IMR-90 (cell line): ENCODE results near the gene AMBP. TPM values are rescaled to one million over a fixed set of nuclear protein-coding genes. Genes with fewer than 3 reads are reported as not detected.

Source experiments
- ATAC-seq: fragments of 200-7000 bp; cut with Tn5 transposase; 2 replicates; pipeline ENCODE4 v1.9.1; 2020; ENCODE audit warnings: low read depth, mild to moderate bottlenecking, moderate library complexity
- BruUV-seq: library from RNA; stranded (reverse); fragments of 400-500 nt; replicated peaks from 2 replicates; lab custom pipeline; 2021; lab: Mats Ljungman, UMichigan
- CTCF ChIA-PET: fragments of 300-600 bp; formaldehyde crosslinking; extraction: SDS; loops from one replicate; lab custom pipeline; 2021; ENCODE audit warnings: antibody characterized with exemption; lab: Yijun Ruan, JAX
- POLR2A ChIA-PET: fragments of 300-600 bp; sonication (Branson Sonifier 250); formaldehyde crosslinking; loops from one replicate; lab custom pipeline; 2022; ENCODE audit warnings: antibody characterized with exemption; ENCODE audit not compliant: unreplicated experiment; lab: Charles Lee
- DNase-seq: peaks from one replicate; pipeline ENCODE4 v3.0.0; 2013
- H2AFZ ChIP-seq: replicated peaks from 2 replicates; pipeline ENCODE3; 2013; ENCODE audit warnings: low read length, mild to moderate bottlenecking; ENCODE audit not compliant: poor library complexity
- H2AK5ac ChIP-seq: 2 replicates; pipeline ENCODE4 v1.6.1; 2013; ENCODE audit warnings: low read depth, low read length, inconsistent platforms
- H2AK9ac ChIP-seq: replicated peaks from 2 replicates; pipeline ENCODE3; 2013; ENCODE audit warnings: mild to moderate bottlenecking, low read depth, low read length, moderate library complexity; ENCODE audit not compliant: poor library complexity
- H2BK120ac ChIP-seq: 2 replicates; pipeline ENCODE4 v1.6.1; 2013; ENCODE audit warnings: low read depth, low read length, inconsistent platforms
- H2BK15ac ChIP-seq: 3 replicates; pipeline ENCODE4 v1.6.1; 2013; ENCODE audit warnings: low read depth, low read length, inconsistent platforms
- H2BK20ac ChIP-seq: 2 replicates; pipeline ENCODE4 v1.6.1; 2013; ENCODE audit warnings: low read depth, mild to moderate bottlenecking, inconsistent platforms, low read length, moderate library complexity
- H2BK5ac ChIP-seq: 2 replicates; pipeline ENCODE4 v1.6.1; 2013; ENCODE audit warnings: mild to moderate bottlenecking, low read depth, low read length, inconsistent platforms; ENCODE audit not compliant: poor library complexity, severe bottlenecking
- H3K14ac ChIP-seq: replicated peaks from 2 replicates; pipeline ENCODE4 v1.6.1; 2013; ENCODE audit warnings: low read depth, low read length, inconsistent platforms
- H3K18ac ChIP-seq: 2 replicates; pipeline ENCODE4 v1.6.1; 2013; ENCODE audit warnings: low read depth, low read length, control low read depth
- H3K23ac ChIP-seq: 2 replicates; pipeline ENCODE4 v1.6.1; 2013; ENCODE audit warnings: low read depth, low read length, inconsistent platforms
- H3K27ac ChIP-seq: 2 replicates; pipeline ENCODE4 v1.5.1; 2013; ENCODE audit warnings: mild to moderate bottlenecking, control low read depth, low read length; ENCODE audit not compliant: insufficient read depth
- H3K27me3 ChIP-seq: 2 replicates; pipeline ENCODE4 v1.6.1; 2013; ENCODE audit warnings: low read length; ENCODE audit not compliant: control insufficient read depth, insufficient read depth
- H3K36me3 ChIP-seq: 2 replicates; pipeline ENCODE4 v1.6.1; 2013; ENCODE audit warnings: low read length, mixed read lengths; ENCODE audit not compliant: control insufficient read depth, insufficient read depth
- H3K4ac ChIP-seq: 2 replicates; pipeline ENCODE4 v1.6.1; 2013; ENCODE audit warnings: low read depth, low read length, inconsistent platforms
- H3K4me1 ChIP-seq: 2 replicates; pipeline ENCODE4 v1.6.1; 2013; ENCODE audit warnings: low read length, mixed read lengths; ENCODE audit not compliant: control insufficient read depth, insufficient read depth
- H3K4me2 ChIP-seq: 2 replicates; pipeline ENCODE4 v1.6.1; 2013; ENCODE audit warnings: low read depth, mild to moderate bottlenecking, control low read depth, low read length, moderate library complexity
- H3K4me3 ChIP-seq: 2 replicates; pipeline ENCODE4 v1.5.1; 2013; ENCODE audit warnings: low read depth, mild to moderate bottlenecking, control low read depth, low read length, moderate library complexity; ENCODE audit not compliant: insufficient read depth
- H3K56ac ChIP-seq: 2 replicates; pipeline ENCODE4 v1.6.1; 2013; ENCODE audit warnings: low read length, inconsistent platforms; ENCODE audit not compliant: insufficient read depth; ENCODE audit errors: extremely low read depth
- H3K79me1 ChIP-seq, 2 experiments: 2 replicates each; pipeline ENCODE4 v1.6.1; 2013; ENCODE audit warnings: low read length in 2 of 2, inconsistent platforms in 1 of 2, low read depth in 1 of 2
- H3K9ac ChIP-seq: 2 replicates; pipeline ENCODE4 v1.6.1; 2013; ENCODE audit warnings: low read depth, low read length, control low read depth
- H3K9me1 ChIP-seq: 2 replicates; pipeline ENCODE4 v1.6.1; 2013; ENCODE audit warnings: low read length, inconsistent platforms; ENCODE audit not compliant: insufficient read depth
- H3K9me3 ChIP-seq: 2 replicates; pipeline ENCODE4 v1.6.1; 2013; ENCODE audit warnings: low read length; ENCODE audit not compliant: control insufficient read depth, insufficient read depth
- H4K20me1 ChIP-seq: 2 replicates; pipeline ENCODE4 v1.6.1; 2013; ENCODE audit warnings: low read length, inconsistent platforms; ENCODE audit not compliant: insufficient read depth
- H4K5ac ChIP-seq: 2 replicates; pipeline ENCODE4 v1.6.1; 2013; ENCODE audit warnings: mild to moderate bottlenecking, low read depth, low read length, control low read depth
- H4K8ac ChIP-seq, 2 experiments: 2 replicates each; pipeline ENCODE4 v1.6.1; 2013; ENCODE audit warnings: low read depth in 2 of 2, low read length in 2 of 2, control low read depth in 1 of 2, inconsistent platforms in 1 of 2
- H4K91ac ChIP-seq: 2 replicates; pipeline ENCODE4 v1.6.1; 2013; ENCODE audit warnings: low read depth, low read length, inconsistent platforms; ENCODE audit not compliant: insufficient read depth
- CTCF ChIP-seq: conservative IDR thresholded peaks from 2 replicates; pipeline ENCODE4 v1.5.1; 2012; ENCODE audit warnings: mild to moderate bottlenecking, low read depth, low read length, improper control_type of control experiment
- ELK1 ChIP-seq: fragments of 150-350 bp; IDR thresholded peaks from 2 replicates; pipeline ENCODE4 v1.6.1; 2016; ENCODE audit warnings: low read depth, mild to moderate bottlenecking, low read length, moderate library complexity, borderline replicate concordance
- FOS ChIP-seq: fragments of 150-350 bp; IDR thresholded peaks from 2 replicates; pipeline ENCODE4 v1.6.1; 2016; ENCODE audit warnings: low read depth, low read length
- MAZ ChIP-seq: IDR thresholded peaks from 2 replicates; pipeline ENCODE4 v1.6.1; 2012; ENCODE audit warnings: low read depth, mild to moderate bottlenecking, low read length, improper control_type of control experiment, moderate library complexity, borderline replicate concordance
- RAD21 ChIP-seq: IDR thresholded peaks from 2 replicates; pipeline ENCODE4 v1.6.1; 2012; ENCODE audit warnings: low read length, improper control_type of control experiment
- SMC3 ChIP-seq: fragments of 150-350 bp; IDR thresholded peaks from 2 replicates; pipeline ENCODE4 v1.6.1; 2016; ENCODE audit warnings: low read depth, mild to moderate bottlenecking, antibody characterized with exemption, low read length, moderate library complexity
- WGBS, 2 experiments: methylation state at CpG; one replicate each; pipeline versions ENCODE4 v1.1.5 to v1.1.7; 2013; ENCODE audit warnings: missing lambda C conversion rate in 2 of 2; ENCODE audit not compliant: insufficient read length in 1 of 2; ENCODE audit errors: extremely low coverage in 2 of 2; 5-methylcytosine and 5-hydroxymethylcytosine counted together
- dilution Hi-C: fragments of 300-500 bp; cut with HindIII; formaldehyde crosslinking; loops from one replicate; pipeline ENCODE4 v1.14.3; 2018; ENCODE audit warnings: low sequenced_read_pairs; ENCODE audit not compliant: unreplicated experiment
- in situ Hi-C: fragments of 300-500 bp; cut with MboI; formaldehyde crosslinking; loops from 3 replicates; pipeline ENCODE4 v1.14.3; 2019; ENCODE audit warnings: low sequenced_read_pairs, inconsistent platforms, mixed read lengths
- intact Hi-C: fragments of 100-400 bp; cut with micrococcal nuclease; formaldehyde crosslinking; loops from 2 replicates; pipeline ENCODE4 v1.10.0; 2022
- polyA plus RNA-seq, 3 experiments: library from polyadenylated mRNA; depleted of rRNA; stranded (reverse); fragments of >200 nt; gene quantifications; 2 replicates each; pipeline ENCODE4 v1.2.3, GENCODE V29; 2012; ENCODE audit warnings: low replicate concordance in 1 of 3
- total RNA-seq: library from RNA; depleted of rRNA; stranded (reverse); fragments of >200 nt; gene quantifications from 2 replicates; pipeline ENCODE4 v1.2.3, GENCODE V29; 2012

Gene AMBP
- total and polyA plus RNA-seq, 2 of the 4 experiments (the other 2 are of a cell fraction), result not detected

GRCh38 chr9:114115654-114116125, 37.6 kb upstream of the AMBP start:
- H3K9me3 ChIP-seq, result no peaks in the 10 kb centered on the region
- no peak overlapping the region for H2AK5ac ChIP-seq
- no TSS peak for BruUV-seq
- no peaks in the 10 kb centered on the region for H3K79me1 ChIP-seq
- H3K27me3 ChIP-seq, result peaks cover 47% of the 10 kb centered on the region
- intact Hi-C loops, result no loop called here
- H3K4ac ChIP-seq, result no peak overlapping the region
- peaks cover 3% of the 10 kb centered on the region; the same call in 1 of the 2 replicates for H3K4me1 ChIP-seq
- ChIA-PET CTCF (no interaction called here), POLR2A (no interaction called here)
- no peak for ATAC-seq
- no peak overlapping the region for H3K18ac ChIP-seq
- 60% methylated on average over 1 of the region's 9 CpGs; no CpG with 5 or more reads in 1 of the 2 experiments for WGBS, 2 experiments
- no peak overlapping the region for H3K27ac ChIP-seq
- H2BK20ac ChIP-seq, result no peak overlapping the region
- peak overlapping the region; percentile 45 for H2AK9ac ChIP-seq
- no peak overlapping the region for H2AFZ ChIP-seq
- no peaks in the 10 kb centered on the region for H3K36me3 ChIP-seq
- DNase-seq, result no peak
- no peak overlapping the region for H2BK5ac ChIP-seq
- no peak overlapping the region for H3K9ac ChIP-seq
- H2BK15ac ChIP-seq, result no peak overlapping the region
- no peak for TF ChIP-seq SMC3
- no peak for TF ChIP-seq RAD21
- no peak for TF ChIP-seq ELK1
- TF ChIP-seq FOS, result no peak
- no peak for TF ChIP-seq MAZ
- TF ChIP-seq CTCF, result no peak
- no peaks in the 10 kb centered on the region; the same call in 1 of the 2 replicates for H4K20me1 ChIP-seq
- H3K23ac ChIP-seq, result no peak overlapping the region
- no peak overlapping the region for H4K91ac ChIP-seq
- no peak overlapping the region for H3K4me3 ChIP-seq
- no peak overlapping the region for H3K56ac ChIP-seq
- no peak overlapping the region for H4K8ac ChIP-seq
- dilution Hi-C loops, result no loop called here
- no peaks in the 10 kb centered on the region; the same call in 1 of the 2 replicates for H3K9me1 ChIP-seq
- in situ Hi-C loops, result no loop called here
- H3K4me2 ChIP-seq, result no peak overlapping the region
- H2BK120ac ChIP-seq, result no peak overlapping the region
- H3K14ac ChIP-seq, result no peak overlapping the region
- no peak overlapping the region for H4K5ac ChIP-seq
